ENCODE data around the gene HOGA1.

GRCh38 chr10:97571622-97572021 is 12.6 kb upstream of the HOGA1 start:
- no peak for TF ChIP-seq POLR2AphosphoS5 (IDR thresholded peaks at IDR 0.05; ENCODE audit: low read depth, low read length)
- TF ChIP-seq TAF1 (IDR thresholded peaks at IDR 0.05; ENCODE audit: low read depth, low read length) = no peak

Measured in GM12891 (cell line).